ENCODE data around the gene BTBD6.

BTBD6 gene

DNA sequence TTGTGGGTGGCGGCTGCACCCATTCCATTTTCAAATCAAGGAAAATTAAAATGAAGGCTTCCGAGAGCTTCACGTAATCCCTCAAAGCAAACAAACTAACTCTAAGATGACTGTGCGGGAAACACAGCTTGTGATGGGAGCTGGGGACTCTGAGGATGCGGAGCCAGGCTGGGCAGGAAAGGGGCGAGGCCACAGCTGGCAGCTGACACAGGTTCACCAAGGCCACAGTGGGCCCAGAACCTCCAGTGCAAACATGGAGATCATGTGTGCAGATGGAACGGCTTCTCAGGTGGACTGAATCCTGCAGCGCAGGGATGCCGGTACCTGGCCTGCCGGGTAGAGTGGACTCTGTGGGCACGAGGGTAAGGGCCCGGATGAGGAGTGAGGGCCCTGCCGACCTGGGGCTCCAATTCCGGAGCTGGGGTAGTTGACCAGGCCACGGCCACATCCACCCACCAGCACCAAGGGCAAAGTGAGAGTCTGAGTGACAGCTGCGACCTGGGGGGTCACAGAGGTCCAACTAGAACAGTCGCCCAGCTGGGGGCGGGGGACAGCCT is 19.2 kb upstream of the BTBD6 start:
- no peak for DNase-seq (ENCODE audit: low read depth)

DNA sequence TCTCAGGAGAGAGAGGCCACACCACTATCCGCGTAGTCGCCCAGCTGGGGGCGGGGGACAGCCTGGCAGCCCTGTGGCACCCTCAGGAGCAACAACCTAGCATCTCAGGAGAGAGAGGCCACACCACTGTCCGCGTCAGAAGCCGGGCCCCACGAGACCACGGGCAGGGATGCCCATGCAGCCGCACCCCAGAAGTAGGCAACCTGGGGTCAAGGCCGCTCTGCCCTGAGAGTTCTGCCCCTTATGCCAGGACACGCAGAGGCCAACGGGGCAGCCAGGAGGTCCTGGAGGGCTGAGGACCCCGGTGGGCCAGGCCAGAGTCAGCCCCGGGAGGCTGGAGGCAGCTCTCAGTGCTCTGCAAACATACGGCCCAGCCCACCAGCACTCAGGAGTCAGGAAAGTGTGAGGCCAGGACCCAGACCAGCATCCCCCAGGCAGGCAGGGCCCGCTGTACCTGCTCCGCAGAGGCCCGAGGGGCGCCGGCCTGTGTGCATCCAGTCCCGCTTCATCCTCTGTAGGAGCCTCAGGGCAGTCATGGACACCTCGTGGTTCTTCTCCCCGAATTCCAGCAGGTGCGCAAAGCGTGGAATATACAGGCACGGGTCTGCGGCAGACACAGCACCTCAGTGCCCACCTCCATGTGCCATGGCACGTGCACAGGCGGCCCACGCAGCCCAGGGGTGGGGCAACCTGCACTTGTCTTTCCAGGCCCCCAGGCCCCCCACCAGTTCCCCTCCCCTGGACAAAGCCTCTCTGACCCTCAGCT is 7.3 kb upstream of the BTBD6 start:
- no peak for DNase-seq (ENCODE audit: low read depth)

DNA sequence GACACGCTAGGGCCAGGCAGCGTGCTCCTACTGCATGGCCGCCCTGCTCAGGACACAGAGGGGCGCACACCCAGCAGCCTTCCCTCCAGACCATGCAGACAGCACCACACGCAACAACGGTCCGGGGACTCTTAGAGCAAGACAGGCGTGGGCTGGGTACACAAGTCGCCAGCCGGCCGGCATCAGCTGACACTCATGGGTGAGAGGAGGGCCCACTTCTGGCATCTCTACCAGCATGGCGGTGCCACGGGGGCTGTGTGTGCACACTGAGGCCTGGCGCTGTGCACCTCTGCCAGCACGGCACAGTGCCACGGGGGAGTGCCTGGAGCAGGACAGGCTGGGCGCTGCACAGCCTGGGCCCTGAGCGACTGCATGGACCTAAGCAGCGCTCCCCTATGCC is 6.7 kb upstream of the BTBD6 start:
- no peak for DNase-seq (ENCODE audit: low read depth)

DNA sequence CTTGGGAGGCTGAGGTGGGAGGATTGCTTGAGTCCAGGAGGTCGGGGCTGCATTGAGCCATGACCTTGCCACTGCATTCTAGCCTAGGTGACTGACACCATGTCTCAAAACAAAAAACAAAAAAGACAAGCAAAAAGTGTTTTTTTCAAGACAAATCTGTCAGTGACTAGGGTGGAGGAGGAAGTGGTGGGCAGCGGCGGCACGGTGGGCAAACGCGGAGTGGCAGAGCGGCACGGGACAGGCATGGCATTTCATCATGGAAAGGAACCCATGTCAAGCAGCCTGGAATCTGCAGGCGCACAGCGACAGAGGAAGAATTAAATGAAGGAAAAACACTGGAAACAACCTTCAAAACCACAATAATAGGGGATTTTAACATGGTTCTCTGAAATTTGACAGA is 4.0 kb upstream of the BTBD6 start:
- DNase-seq (ENCODE audit: low read depth): no peak

DNA sequence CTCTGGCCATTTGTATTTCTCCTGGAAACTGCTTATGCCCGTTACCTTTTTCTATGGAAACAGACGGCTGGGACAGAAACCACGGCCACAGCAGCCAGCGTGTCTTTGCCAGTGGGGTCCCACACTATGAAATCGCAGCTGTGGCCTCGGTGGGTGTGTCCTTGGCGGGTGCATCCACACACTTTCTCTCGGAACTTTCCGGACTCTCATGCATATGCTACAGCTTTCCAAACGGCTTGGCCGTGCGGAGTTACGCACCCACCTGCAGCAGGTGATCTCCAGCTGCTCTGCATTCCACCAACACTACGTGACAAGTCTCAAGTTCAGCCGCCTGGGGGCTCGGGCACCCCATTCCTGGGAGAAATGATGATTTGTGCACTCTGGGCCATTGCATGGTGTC is 1.3 kb upstream of the BTBD6 start:
- DNase-seq (ENCODE audit: low read depth): no peak

DNA sequence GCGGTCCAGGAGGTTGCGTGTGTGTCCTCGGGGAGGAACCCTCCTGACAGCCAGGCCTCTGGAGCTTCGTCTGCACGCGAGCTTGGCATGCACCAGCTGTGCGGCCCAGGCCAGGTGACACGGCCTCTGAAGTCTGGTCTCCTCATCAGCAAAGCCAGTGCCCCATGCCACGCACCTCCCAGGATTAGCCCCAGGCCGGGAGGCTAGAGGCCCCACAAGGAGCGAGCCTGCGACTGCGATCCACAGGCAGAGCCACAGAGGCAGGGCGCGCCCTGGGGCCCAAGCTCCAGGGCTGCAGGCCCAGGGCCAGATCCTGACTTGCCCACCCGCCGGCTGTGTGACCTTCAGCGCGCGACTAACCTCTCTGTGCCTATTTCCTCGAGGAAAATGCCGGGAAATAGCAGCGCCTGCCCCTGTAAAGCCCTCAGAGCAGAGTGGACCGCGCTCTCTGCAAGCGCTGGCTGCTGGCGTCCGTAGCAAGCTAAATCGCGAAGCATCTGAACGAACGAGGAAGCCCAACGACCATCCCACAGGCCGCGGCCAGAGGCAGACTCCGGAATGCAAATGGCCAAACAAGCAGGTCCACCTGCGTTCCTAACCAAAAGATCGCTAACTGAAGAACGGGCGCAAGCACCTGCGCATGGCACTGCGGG is 492 bp upstream of the BTBD6 start:
- no peak for DNase-seq (ENCODE audit: low read depth)

DNA sequence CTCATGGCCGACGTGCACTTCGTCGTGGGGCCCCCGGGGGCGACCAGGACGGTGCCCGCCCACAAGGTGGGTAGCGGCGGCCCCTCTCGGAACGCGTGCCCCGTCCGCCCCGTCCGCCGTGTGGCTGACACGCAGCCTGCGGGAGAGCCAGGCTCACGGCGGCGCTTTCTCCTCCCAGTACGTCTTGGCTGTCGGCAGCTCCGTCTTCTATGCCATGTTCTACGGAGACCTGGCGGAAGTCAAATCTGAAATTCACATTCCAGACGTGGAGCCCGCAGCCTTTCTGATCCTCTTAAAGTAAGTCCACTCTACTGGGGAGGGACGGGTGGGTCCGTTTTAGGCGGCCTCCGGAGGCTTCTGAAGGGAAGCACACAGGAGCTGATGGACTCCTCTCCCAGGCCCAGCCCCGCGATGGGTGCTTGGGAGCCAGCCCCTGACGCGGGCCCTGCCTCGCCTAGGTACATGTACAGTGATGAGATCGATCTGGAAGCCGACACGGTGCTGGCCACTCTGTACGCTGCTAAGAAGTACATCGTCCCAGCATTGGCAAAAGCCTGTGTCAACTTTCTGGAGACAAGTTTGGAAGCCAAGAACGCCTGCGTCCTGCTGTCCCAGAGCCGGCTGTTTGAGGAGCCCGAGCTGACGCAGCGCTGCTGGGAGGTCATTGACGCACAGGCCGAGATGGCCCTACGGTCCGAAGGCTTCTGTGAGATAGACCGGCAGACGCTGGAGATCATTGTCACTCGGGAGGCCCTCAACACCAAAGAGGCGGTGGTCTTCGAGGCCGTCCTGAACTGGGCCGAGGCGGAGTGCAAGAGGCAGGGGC is 1.1 kb downstream of the BTBD6 start:
- no peak for DNase-seq (ENCODE audit: low read depth)

DNA sequence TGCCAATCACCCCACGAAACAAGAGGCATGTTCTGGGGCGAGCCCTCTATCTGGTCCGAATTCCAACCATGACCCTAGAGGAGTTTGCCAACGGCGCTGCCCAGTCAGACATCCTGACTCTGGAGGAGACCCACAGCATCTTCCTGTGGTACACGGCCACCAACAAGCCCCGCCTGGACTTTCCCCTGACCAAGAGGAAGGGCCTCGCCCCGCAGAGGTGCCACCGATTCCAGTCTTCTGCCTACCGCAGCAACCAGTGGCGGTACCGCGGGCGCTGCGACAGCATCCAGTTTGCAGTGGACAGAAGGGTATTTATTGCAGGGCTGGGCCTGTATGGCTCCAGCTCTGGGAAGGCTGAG is 1.7 kb downstream of the BTBD6 start:
- DNase-seq (ENCODE audit: low read depth): no peak

DNA sequence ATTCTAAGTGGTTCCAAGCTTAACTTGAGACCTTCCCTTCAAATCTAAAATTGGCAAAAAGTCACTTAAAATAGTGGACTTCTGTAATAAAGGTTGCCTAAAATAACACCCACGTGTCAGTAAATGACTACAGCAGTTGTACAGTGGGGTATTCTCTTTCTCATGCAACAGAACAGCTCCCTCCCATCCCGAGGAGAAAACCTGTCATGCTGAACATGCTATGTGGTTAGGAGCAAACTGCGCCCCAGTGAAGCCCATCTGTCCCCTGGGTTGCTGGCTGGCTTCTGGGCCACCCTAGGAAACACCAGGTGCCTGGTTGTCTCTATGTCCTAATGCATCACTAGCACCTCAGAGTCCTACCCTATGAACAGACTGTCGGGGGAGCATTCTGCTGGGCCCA is 2.7 kb downstream of the BTBD6 start:
- DNase-seq (ENCODE audit: low read depth): no peak

DNA sequence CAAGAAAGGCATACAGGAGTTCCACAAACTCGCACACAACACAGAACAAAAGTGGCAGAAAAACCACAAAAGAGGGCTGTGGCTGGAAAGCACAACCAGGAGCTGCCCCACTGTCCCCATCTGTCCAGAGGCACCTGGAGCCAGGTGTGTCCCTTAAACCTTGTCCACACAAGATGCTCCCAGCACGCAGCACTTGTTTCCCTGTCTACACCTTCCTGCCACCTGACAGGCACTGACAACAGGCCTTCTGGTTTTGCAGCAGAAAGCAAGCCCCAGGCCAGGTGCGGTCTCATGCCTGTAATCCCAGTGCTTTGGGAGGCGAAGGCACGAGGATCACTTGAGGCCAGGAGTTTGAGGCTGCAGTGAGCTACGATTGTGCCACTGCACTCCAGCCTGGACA is 3.6 kb downstream of the BTBD6 start:
- DNase-seq (ENCODE audit: low read depth): no peak

DNA sequence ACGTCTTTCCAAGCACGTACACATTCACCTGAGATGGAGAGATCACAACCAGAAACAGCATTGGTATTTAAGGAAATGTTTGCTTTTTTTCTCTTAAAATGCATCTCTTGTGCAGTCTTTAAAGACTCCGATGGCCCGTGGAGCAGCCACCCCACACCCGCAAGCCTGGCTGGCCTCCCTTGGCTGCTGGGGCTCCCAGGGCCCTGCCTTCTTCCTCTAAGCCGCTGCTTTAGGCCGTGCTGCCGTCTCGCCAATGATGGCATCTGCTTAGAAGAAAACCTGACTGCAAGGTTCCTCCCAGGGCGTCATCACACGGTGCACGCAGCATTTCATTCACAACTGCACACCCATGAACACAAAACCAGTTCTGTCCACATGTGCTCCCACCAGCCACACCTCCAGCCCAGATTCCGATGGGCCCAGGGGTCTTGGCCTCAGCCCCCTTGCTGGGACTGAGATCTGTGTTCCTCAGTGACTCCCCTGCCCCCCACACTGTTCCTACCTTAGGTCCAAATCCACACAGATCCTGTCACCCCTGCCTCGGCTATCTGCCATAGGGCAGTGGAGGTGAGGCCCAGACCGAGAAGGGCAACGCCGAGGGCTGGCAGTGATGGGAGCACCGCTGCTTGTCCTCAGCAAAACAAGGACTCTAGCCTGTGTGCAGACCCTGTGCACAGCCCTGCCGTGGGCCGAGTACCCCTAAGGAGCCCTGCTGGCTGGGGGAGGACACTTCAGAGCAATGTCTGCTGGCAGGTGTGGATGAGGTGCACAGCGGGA is 4.4 kb downstream of the BTBD6 start:
- no peak for DNase-seq (ENCODE audit: low read depth)

DNA sequence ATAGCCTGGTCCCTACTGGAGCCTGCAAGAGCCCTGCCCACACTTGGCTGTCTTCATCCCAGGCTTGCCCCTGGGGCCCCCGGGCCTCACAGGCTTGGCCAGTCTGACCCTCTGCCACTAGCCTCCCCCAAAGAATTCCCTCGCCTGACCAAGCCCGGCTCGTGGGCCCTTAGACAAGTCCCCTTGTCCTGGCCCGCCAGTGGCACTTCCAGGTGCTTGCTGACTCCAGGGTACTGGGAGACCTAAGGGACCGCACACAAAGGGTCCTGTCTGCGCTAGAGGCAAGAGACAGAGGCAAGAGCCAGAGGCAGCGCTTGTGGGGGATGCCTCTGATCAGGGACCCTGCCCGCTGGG is 5.0 kb downstream of the BTBD6 start:
- no peak for DNase-seq (ENCODE audit: low read depth)

DNA sequence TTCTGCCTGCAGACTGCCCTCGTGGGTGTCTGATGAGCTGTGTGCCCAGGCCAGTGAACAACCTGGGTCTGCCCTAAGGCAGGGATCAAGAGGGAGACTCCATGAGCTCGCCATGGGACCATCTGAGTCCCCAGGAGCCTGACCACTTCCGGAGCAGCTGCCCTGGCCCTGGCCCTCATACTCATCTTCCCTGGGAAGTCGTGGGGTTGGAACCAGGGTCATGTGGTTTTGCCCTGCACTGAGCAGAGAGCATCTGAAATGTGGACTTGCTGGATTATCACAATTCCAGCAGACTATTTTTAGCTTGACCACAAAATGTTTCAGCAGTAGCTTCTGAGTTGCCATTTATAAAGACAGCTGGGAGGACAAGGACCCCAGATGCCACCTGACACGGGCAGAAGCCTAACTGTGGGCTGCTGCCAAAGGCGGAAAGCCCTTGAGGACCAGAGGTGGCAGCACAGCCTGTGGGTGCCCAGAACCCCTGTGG is 6.7 kb downstream of the BTBD6 start:
- DNase-seq (ENCODE audit: low read depth): no peak

DNA sequence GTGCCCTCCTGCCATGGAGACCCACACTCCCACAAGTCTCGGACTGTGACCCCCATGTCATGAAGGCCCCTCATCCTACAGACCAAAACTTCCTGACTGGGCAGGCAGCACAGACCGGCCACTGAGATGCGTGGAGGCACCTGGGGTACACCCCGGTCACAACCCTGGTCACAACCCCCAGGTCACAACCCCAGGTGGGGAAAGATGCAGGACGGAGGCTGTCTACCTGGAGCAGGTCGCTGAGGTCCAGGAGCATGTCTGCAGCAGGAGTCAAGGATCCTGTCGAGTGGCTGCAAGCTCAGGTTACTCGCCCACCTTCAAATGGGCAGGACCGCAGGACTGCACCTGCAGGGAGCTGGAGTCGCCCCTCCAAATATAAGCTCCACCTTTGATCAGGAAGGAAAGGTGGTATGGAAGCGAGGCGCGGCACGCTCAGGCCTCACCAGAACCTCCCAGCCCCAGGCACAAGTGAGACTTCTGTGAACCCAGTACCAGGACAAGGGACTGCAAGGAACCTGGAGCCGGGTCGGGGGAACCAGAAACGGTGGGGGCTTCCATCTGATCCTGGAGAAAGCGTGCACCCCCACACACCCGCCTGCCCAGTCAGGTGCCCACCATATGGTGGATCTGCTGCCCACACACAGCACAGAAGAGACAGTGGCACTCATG is 8.1 kb downstream of the BTBD6 start:
- no peak for DNase-seq (ENCODE audit: low read depth)

DNA sequence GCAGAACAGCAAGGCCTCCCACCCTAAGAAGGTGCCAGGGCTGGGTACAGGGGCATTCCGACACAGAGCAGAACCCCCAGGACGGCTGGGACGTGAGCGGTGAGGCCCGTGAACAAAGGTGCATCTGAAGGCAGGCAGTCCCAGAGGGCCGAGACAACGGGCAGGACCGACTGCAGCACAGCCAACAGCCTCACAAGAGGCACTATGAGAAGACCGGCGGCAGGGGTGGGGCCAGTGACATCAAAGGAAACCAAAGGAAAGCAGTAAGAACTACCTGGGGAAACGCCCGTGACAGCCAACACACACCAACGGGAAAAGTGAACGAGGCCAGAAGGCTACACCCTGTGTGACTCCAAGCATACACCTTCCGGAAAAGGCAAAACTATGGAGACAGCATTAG is 9.1 kb downstream of the BTBD6 start:
- DNase-seq (ENCODE audit: low read depth): no peak

DNA sequence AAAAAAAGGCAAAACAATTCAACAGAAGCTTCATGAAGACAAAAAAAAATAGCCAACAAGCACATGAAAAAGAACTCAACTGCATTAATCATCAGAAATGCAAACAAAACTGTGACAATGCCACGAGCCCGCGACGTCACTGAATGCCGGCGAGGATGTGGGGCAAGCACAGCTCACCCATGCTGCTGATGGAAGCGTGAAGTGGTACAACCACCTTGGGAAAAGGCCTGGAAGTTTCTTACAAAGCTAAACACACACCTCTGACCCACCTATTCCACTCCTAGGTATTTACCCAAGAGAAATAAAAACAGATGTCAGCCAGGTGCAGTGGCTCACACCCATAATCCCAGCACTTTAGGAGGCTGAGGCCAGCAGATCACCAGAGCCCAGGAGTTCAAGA is 10.5 kb downstream of the BTBD6 start:
- no peak for DNase-seq (ENCODE audit: low read depth)

DNA sequence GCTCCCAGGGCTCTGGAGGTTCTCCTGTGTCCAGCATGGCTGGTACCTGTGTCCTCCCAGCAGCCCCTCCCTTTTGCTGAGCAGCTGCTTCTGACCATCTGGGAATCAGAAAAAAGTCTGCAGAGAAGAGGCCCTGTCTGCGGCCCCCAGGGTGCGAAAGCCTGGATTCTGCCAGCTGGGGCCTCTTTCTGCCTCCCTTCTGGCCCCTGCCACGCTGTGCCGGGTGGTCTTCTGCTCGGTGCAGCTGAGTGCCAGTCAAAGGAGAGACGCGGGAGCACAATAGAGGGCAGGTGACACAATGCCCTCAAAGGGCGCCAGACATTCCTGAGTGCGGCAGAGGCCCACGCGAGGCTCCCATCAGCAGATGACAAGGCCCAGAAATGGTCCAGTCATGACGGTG is 12.6 kb downstream of the BTBD6 start:
- no peak for DNase-seq (ENCODE audit: low read depth)

DNA sequence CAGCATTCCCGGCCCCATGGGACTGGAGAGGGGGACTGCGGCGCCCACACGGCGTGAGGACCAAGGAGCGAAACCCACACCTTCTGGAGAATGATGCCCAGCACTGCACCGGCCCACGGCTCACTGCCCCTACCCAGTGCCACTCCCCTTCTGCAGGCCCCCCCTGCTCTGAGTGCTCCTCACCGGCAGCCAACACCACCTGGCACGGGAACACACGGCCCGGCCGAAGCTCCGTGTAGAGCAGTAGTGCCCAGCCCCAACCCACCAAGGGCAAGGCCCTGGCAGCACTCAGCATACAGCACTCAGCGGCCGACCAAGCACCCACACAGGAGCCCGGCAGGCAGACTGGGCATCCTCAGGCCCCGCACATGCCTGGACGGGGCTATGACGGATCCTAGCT is 13.4 kb downstream of the BTBD6 start:
- DNase-seq (ENCODE audit: low read depth): no peak

DNA sequence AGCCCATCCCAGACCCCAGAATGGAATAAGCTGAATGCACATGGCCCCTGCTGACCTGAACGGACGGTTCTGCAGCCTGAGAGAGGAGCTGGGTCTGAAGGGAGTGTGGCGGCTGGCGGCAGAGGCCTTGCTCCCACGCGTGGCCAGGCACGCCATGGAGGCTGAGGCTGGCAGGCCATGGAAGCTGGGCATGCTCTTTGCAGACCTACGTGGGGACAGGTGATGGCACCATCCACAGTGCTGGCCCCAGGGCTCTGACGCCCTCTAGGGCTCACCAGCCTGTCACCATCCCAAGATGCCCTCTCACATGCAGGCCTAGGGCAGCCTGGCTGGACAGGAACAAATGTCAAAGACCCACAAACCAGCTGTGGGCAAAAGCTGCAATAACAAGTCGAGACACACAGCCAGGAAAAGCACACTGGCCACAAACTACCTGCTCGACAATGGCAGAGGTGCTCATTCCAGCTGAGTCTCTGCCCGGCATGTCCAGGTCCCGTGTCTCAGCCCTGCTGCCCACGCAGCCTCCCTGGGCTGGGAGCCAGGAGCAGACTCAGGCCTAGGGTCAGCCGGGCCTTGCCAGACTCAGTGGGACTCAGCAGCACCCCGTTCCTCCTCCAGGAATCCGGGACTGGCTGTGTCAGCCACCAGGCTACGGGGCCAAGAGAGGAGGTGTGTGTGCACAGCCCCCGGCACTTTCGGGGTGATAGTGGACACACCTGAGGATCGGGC is 19.7 kb downstream of the BTBD6 start:
- no peak for DNase-seq (ENCODE audit: low read depth)

DNA sequence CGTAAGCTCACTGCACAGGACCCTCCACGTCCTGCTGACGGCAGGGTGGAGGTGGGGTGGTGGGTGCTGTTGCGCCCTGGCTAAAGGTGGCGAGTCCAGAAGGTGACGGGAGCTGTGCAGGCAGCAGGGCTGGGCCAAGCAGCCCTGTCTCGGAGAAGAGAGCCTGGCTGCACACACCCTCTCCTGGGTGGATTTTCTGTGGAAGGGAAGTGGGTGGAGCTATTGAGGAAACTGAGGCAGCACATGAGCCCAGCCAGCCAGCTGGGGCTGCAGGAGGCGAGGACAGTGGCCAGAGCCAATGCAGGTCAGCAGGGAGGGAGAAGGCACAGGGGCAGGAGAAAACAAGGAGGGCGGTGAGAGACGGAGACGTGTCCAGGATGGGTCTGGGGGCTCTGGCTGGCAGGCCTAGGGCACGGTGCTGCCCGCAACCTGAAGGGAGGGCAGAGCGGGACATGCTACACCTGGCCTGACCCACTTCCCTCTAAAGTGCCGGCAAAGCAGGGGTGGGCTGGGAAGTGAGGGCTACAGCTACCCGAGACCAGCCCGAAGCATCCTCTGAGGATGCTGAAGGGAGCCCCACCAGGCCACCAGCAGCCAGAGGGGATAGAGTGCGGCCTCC is 20.5 kb downstream of the BTBD6 start:
- DNase-seq (ENCODE audit: low read depth): no peak
